GM21723 (cell line): Measurements from ENCODE around the gene NSD1.
"Not testable (repeated sequence)": the region's sequence is repeated elsewhere in the genome, so short reads cannot be mapped to it uniquely, and the experiment has no call there.

Source experiments
- ATAC-seq: cut with Tn5 transposase; IDR thresholded peaks from one replicate; pipeline ENCODE4 v1.9.1; 2021; ENCODE audit warnings: mild to moderate bottlenecking, moderate library complexity; ENCODE audit not compliant: unreplicated experiment

The NSD1 gene

DNA sequence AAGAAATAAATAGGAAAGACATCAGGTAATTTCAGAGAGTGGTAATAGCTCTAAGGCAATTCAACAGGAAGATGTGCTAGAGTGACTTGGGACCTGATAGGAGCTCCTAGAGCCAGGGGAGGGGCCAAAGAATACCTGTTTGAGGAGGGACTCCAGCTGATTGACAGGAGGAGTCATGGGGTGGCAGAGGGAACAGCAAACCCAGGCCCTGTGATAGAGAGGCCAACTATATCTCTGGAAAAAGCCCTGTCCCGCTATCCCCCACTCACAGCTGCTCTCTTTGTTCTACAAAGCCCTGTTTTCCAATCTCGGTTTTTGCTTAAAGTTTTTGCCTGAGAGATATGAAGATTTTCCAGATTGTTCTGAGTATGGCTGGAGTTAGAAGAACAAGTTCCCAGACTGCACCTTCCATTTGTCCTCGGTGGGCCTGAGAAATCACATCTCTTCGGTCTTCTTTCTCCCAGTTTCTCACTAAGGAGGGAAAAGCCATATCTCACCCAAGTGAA, 9.0 kb upstream of the NSD1 start:
- ATAC-seq = peak; percentile 83

DNA sequence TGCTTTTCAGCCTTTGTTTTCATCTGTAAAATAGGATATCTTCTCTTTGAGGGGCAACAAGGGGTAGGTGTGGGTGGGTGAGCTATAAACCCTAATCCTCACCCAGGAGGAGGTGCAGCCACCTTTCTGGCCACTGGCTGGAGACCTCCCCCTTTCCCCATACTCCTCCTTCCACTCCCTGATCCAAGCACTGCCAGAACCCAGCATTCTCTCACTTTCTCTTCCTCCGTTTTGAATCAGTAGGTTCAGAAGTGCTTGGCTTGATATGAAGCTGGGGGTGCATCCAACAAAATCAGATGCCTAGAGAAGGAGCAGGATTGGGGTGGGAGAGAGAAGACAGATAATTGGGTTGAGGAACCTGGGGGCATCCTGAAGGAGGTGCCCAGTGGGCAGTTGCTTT, 6.8 kb upstream of the NSD1 start:
- ATAC-seq = no peak

DNA sequence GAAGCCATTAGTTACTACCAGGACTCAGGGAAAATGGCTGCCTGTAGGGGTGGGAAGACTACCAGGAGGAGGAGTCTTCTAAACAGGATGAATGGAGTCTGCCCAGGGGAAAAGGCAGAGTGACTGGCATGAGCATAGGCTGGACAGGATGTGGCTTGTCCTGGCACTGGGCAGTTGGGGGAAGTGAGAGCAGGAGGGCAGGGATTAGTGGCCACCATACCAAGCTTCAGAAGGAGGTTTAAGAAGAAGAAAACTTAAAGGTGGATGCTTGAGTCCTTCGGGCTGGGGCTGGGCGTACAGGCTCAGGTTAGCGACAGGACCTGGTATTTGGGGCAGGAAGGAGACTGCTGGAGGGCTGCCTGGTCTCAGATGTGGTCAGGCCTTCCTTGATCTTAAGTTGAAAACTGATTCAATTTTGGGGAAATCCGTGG, 5.0 kb upstream of the NSD1 start:
- no peak for ATAC-seq

DNA sequence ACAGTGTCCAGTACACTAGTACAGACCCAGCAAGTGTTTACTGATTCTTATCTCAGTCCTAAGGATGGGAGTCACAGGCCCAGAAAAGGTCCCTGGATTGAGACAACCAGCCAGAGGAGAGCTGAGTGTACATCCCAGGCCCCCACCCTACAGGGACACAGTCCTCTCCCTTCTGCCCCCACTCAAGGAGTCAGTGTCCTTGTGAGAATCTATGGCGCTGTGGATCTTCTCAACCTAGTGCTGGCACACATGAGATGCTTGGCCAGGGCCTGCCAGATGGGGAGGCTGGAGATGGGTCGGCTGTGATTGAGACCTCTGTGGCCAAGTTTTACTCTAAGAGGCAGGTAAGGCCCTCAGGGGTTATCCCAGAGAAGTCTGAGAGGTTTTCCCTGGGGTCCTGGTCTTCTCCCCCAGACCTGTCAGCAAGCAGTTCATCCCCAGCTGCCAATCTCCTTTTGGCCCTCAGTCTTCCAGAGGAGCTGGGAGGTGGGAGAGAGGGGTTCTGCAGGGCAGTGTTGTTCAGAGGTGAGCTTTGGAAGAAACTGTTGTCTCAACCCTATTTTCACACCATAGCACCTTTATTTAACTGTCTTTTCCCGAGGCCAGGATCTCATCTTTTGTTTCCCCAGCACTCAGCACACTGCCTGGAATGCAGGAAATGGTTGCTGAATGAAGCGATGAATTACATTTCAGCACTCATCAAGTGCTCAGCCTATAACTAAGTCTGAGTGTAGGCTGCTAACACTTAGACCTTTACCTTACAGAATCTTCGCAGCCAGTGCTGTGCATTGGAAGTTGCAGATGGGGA, 3.2 kb upstream of the NSD1 start:
- no peak for ATAC-seq

DNA sequence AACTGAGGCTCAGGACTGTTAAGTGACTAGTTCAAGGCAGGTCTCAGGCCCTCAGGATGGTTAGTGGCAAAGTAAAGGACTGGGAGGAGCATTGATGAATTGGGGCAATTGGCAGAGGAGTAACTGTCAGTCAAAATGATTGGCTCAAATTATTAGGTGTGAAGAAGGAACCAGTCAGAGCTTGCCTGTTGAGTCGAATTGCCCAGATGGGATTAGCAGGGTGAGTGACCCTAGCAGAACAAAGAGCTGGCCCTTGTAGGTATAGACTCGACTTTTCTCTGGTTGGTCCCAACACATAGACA, 2.6 kb upstream of the NSD1 start:
- no peak for ATAC-seq

DNA sequence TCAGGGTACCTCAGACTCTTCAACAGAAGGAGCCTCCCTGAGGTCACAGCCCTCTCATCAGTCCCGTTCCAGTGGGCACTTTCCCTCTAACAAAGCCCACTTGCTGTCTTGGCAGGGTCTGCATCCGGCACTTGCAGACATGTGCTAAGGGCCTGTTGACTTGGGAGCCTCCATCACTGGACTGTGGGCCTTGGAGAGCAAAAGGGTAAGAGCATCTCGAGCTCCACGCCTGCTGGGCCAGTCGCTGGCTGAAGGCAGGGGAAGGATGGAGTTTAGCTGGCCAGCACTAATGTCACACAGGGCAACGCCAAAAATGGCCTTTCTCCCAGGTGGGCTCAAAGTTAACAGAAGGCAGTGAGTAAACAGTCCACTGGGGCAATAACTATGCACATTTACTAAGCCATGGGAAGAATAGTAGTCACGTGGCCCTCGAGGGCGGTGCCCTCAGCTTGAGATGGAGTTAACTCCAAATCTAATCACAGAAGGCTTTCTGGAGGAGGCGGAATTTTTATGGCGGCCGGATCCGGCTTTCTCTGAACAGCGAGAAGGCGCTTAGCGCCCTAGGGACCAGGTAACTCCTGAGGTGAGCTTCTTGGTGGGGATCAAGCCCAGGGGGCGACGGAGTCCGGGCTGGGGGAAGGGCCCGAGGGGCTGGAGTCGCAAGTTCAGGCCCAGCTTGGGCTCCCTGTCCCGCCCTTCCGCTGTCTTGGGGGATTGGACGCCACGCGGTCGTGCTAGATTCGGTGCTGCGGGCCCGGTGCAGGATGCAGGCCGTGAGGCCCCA, 2.0 kb upstream of the NSD1 start:
- ATAC-seq = no peak

DNA sequence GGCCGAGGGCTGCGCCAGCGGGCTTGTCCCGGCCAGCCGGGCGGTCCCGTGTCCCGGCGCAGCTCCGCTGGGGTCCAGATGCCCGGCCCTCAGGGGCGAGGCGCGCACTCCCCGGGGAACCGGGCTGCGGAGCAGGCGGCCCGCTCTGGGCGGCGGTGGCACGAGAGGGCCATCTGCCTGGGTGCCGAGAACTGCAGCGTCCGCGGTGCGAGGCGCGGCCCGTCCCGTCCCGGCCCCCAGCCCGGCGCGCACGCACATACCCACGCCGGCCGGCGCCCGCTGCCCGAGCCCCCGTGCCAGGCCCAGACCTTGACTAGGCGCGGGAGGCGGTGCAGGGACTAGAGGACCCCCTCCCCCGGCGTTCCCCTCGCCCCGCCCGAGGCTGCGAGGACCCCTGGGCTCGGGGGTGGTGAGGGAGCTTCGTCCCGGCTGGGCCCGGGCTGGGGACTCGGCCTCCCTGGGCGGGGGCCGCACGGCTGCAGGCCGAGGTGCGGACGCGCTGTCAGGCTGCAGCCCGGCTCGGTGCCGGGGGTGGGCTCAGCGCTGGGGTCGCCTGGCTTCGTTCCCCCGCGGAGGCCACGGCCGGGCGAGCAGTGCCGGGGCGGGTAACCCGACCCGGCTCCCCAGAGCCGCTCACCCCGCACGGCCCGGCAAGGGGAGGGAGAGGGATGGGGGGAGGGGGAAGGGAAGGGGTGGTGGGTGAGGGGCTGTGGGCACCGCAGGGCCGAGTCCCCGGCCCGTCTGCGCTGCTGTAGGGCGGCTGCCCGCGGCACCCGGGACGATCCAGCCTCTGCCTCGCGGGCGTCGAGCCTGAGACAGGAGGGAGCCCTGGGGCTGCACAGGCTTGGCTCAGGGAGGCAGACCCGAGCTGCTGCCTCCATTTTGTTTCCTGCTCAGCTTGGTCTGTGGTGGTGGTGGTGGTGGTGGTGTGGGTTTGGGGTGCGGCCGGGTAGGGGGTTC, 1.2 kb upstream of the NSD1 start:
- ATAC-seq = peak; percentile 15

DNA sequence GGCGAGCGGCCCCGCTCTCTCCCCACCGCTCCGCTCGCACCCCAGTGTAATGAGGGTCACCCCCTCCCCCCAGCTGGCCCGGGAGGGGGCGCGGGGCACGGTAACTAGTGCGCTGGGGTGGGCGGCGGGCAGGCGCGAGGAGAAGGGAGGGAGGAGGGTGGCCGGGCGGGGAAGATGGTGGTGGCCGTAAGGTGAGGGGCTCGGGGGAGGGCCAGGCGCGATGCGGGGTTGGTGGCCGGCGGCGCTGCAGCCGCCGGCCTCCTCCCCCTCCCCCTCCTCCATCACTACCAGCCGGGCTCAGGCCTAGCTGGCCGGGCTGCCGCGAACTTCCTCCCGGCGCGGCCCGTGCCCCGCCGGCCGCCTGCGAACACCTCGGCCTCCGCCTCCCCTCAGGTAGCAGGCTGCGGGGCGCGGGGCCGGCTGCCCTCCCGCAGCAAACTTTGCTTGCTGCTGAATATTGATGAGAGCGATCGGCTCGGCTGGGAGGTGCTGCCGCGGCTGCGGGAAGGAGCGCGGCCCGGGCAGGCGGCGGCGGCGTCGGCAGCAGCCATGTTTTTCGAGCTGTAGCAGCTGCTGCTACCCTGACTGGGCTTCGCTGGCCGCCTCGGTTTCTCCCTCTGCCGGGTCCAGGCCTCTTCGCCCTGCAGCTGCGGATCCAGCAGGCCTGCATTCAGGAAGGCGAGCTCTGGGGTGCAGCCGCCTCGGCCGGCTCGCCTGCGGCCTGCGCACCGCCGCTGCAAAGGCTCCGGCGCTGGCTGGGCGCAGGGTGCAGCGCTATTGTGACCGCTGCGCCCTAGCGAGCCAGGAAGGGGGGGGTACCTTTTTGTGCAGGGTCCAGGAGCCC, 502 bp downstream of the NSD1 start:
- peak; percentile 38 for ATAC-seq

DNA sequence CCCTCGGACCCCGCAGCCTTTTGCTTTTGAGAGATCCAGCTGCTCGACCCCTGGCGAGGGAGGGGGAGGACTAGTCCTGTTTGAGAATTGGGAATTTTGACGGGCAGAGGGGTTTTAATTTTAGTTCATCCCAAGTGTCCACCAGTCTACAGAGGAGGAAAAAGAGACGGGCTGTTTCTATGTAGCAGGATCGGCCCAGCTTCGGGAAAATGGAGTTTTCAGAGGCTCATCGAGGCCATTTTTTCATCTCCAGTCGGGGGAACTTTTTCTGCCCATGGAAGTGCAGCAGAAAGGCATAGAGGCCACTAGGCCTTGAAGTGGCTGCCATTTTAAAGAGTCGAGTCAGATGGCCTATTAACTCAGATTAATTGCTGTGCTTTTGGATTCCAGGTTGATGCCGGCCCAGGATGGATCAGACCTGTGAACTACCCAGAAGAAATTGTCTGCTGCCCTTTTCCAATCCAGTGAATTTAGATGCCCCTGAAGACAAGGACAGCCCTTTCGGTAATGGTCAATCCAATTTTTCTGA, 1.2 kb downstream of the NSD1 start:
- ATAC-seq = no peak

DNA sequence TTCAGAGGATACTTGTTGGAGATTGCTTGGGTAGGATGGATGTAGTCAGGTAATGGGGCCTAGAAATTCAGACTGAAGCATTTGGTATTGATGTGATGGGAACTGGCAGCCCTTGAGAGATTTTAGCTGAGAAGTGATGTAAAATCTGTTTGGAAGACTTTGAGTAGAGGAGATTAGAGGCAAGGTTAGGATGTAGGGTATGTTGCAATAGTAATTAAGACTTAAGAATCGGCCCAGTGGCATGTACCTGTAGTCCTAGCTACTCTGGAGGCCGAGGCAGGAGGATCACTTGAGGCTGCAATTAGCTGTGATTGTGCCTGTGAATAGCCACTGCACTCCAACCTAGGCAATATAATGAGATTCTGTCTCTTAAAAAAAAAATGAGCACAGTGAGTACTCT, 6.7 kb downstream of the NSD1 start:
- no peak for ATAC-seq

DNA sequence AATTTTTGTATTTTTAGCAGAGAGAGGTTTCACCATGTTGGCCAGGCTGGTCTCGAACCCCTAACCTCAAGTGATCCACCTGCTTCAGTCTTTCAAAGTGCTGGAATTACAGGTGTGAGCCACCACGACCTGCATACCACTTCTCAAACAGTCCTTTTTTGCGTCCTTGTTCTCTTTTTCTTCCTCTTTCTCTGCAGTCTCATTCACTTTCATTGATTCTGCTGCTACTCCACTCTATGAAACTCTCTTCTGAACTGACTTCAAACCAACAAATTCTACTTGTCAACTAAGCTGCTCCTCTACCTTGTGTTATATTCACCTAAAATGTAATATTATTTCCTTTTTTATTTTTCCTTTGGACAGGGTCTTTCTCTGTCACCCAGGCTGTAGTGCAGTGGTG, 7.9 kb downstream of the NSD1 start:
- no peak for ATAC-seq

DNA sequence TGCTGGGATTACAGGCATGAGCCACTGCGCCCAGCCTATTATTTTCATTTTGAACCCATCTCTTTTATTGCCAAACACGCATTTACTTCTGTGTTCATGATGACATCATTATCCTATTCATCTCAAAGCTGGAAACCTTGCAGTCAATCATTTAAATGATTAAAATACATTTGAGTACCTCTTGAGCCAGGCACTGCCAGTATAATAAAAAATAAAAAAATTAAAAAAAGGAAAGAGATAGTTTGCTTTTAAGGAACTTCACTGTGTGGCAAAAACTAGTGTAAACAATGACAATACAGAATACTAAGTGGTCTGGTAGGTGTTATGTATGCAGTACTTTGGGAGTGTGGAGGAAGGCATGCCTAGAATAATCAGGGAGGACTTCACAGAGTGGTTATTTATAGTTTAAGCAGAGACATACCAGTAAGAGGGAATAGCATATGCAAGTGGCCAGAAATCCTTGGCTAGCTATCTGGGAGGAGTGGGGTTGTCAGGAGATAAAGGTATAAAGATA, 8.6 kb downstream of the NSD1 start:
- no peak for ATAC-seq

DNA sequence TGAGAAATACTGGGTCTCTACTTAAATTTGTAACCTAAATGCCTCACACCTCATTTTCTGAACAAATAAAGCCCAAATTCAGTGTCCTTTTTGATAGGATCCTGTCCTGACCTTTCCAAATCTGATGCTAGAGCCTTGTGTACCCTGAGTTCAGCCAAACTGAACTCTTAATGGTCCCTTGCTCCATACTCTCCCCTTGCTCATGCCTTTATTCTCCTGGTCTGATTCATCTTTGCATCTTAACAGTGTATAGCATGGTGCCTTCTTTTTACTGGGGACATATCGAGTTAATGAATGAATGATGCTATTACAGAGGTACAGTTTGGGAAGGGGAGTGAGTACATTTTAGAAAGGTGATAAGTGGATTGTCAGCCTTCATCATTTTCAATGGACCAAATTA, 9.2 kb downstream of the NSD1 start:
- no peak for ATAC-seq

DNA sequence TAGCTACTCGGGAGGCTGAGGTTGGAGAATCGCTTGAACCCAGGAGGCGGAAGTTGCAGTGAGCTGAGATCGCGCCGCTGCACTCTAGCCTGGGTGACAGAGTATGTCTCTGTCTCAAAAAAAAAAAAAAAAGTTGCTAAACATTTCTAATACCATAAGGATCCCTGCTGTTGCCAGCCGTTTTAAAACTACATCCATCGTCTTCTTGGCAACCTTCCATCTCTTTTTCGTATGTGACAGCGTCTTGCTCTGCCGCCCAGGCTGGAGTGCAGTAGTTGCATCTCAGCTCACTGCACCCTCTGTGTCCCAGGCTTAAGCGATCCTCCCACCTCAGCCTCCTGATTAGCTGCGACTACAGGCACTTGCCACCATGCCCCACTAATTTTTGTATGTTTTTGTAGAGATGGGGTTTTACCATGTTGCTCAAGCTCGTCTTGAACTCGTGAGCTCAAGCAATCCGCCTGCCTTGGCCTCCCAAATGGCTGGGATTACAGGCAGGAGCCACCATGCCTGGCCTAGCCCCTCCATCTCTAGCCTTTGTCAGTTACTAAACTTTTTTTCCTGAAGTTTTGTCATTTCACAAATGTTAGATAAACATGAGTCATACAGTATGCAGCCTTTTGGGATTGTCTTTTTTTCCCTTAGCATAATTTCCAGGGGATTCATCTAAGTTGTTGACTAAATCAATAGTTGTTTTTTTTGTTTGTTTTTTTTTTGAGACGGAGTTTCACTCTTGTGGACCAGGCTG, 13.5 kb downstream of the NSD1 start:
- no peak for ATAC-seq

DNA sequence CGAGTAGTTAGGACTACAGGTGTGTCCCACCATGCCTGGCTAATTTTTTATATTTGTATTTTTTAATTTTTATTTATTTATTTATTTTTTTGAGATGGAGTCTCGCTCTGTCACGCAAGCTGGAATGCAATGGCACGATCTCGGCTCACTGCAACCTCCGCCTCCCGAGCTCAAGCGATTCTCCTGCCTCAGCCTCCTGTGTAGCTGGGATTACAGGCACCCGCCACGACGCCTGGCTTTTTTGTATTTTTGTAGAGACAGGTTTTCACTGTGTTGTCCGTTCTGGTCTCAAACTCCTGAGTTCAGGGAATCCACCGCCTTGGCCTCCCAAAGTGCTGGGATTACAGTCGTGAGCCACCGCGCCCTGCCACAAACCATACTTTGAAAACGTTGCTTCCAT, 16.5 kb downstream of the NSD1 start:
- ATAC-seq = not testable (repeated sequence)

DNA sequence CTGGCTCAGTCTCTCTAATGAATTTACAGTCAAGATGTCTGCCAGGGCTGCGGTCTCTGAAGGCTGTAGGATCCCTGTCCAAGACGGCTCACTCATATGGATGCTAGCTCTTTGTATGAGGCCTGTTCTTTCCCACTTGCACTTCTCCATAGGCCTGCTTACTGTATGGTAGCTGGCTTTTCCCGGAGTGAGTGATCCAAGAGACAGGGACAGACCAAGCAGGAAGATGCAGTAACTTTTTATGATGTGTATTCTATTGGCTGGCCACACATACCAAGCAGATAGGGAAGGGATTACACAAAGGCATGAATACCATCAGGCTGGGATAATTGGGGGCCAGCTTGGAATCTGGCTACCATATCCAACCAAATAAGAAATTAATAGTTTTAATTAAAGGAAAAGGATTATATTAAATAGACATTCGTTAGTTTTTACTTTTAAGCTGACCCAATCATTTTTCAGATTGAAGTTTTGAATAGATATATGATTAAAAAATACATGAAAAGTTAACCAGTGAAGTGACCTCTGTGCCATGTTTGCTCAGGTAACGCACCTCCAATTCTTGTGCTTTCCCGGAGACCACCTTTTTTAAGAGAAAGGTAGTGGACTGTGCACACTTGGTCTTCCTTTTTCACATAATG, 20.6 kb downstream of the NSD1 start:
- ATAC-seq = no peak

DNA sequence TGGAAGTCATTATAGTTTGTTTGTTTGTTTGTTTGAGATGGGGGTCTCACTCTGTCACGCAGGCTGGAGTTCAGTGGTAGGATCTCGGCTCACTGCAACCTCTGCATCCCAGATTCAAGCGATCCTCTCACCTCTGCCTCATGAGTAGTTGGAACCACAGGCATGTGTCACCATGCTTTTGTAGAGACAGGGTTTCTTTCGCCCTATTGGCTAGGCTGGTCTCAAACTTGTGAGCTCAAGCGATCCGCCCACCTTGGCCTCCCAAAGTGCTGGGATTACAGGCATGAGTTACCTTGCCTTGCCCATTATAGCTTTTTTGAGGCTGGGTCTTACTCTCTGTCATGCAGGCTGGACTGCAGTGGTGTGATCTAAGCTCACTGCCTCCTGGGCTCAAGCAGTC, 28.8 kb downstream of the NSD1 start:
- ATAC-seq = no peak

DNA sequence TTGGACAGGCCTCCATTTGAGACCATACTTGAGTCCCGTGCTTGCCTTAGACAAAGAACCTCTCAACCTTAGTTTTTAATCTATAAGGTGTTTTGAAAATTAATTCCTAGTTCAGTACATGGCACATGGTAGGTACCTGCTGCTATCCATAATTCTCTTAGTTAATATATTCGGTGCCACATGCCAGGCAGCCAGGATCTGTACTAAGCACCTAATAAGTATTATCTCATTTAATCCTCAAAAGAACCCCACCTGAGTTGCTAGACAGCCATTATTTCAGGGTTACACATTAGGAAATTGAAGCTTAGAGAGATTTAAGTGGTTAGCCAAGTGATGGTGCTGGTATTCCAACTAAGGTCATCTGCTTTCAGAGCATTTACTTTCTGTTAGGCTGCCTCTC, 29.9 kb downstream of the NSD1 start:
- ATAC-seq = no peak

DNA sequence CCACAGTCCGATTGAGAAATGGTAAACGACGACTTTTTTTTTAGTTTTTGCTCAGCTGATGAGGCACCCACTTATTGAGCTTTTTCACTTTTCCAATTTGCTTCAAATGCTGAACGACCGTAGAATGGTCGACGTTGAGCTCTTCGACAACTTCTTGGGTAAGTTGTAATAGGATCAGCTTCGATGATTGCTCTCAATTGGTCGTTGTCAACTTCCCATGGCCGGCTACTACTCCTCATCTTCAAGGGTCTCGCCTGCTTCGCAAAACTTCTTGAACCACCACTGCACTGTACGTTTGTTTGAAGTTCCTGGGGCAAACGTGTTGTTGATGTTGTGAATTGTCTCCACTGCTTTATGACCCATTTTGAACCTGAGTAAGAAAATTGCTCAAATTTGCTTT, 35.7 kb downstream of the NSD1 start:
- no peak for ATAC-seq
